22Rv1 (cell line): Measurements from ENCODE around the gene BIRC6.
"Not testable (repeated sequence)": the region's sequence is repeated elsewhere in the genome, so short reads cannot be mapped to it uniquely, and the experiment has no call there.

Experiments
- H3K27ac ChIP-seq: fragments of 450-650 bp; 2 replicates; pipeline ENCODE4 v1.5.1; 2017
- CTCF ChIP-seq: fragments of 450-650 bp; IDR thresholded peaks from 2 replicates; pipeline ENCODE4 v1.5.1; 2017; ENCODE audit warnings: mild to moderate bottlenecking
- ZFX ChIP-seq: fragments of 450-650 bp; IDR thresholded peaks from 2 replicates; pipeline ENCODE4 v1.6.1; 2017; ENCODE audit warnings: antibody characterized with exemption, borderline replicate concordance

Gene BIRC6

GRCh38 chr2:32356681-32357317 is at the start of gene BIRC6:
Gene BIRC6, plus strand, starts transcription at chr2:32357023. Its CDS starts 139 bp downstream, at chr2:32357162.
- H3K27ac ChIP-seq: peak within 1 kb of the TSS; percentile 96
- TF ChIP-seq CTCF (no peak), ZFX (no peak)

GRCh38 chr2:32310577-32310976 is 46.2 kb upstream of the BIRC6 start:
- TF ChIP-seq ZFX (no peak), CTCF (no peak)
- no peak overlapping the region for H3K27ac ChIP-seq

GRCh38 chr2:32314886-32315285 is 41.9 kb upstream of the BIRC6 start:
- TF ChIP-seq CTCF: no peak
- no peak overlapping the region for H3K27ac ChIP-seq

- H3K27ac ChIP-seq: peak overlapping the region; percentile 66
Measured at GRCh38 chr2:32328679-32329078, 28.1 kb upstream of the BIRC6 start.

GRCh38 chr2:32329180-32329980 is 27.4 kb upstream of the BIRC6 start:
- peak overlapping the region; percentile 66 for H3K27ac ChIP-seq

- H3K27ac ChIP-seq: peak overlapping the region; percentile 66; the same call in 1 of the 2 replicates
Measured at GRCh38 chr2:32330136-32330535, 26.7 kb upstream of the BIRC6 start.

GRCh38 chr2:32342801-32343200 is 14.0 kb upstream of the BIRC6 start:
- no peak overlapping the region for H3K27ac ChIP-seq
- TF ChIP-seq CTCF (no peak), ZFX (no peak)

More at GRCh38 chr2:32330136-32330535, 26.7 kb upstream of the BIRC6 start:
- TF ChIP-seq CTCF: no peak
- no peak for TF ChIP-seq ZFX

GRCh38 chr2:32350797-32351196 is 6.0 kb upstream of the BIRC6 start:
- H3K27ac ChIP-seq: not testable (repeated sequence)
